GM21528 (cell line): ENCODE data around the gene KSR2.

Experiments used
- ATAC-seq: cut with Tn5 transposase; IDR thresholded peaks from one replicate; pipeline ENCODE4 v1.9.1; 2021; ENCODE audit warnings: mild to moderate bottlenecking, moderate library complexity; ENCODE audit not compliant: unreplicated experiment, low FRiP score

Gene KSR2

DNA sequence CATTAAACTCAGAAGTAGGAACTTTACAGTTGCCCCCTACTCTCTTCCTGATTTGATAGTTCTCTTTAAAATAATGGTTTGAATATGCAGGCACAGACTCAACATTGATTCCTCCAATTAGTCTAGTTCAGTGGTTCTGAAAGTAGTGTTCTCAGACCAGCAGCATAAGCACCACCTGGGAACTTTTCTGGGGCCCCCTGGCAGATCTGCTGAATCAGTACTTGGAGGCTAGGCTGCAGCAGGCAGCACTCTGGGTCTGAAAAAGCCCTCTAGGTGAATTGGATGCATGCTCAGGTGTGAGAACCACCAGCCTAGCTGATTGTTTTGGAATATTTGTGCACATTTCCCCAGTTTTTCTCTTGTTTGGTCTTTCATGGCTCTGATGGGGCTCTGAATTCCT lies 408.8 kb downstream of the KSR2 start:
- ATAC-seq, result no peak

GRCh38 chr12:117555889-117556288 lies 412.9 kb downstream of the KSR2 start:
- no peak for ATAC-seq

DNA sequence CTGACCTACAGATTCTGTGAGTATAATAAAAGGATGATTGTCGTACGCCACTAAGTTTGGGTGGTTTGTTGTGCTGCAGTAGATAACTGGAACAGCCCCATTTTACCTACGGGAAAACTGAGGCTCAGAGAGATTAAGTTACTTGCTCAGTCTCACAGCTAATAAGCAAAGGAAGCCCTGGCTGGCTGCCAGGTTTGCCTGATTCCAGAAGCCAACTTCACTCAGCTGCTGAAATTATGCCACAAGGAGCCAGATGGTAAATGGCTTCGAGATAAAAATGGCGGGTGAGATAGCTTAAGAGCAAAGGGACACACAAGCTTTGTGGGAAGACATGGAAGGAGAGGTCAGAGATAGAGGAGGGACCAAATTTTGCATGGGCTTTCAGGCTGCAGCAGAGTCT lies 415.8 kb downstream of the KSR2 start:
- ATAC-seq, result no peak

DNA sequence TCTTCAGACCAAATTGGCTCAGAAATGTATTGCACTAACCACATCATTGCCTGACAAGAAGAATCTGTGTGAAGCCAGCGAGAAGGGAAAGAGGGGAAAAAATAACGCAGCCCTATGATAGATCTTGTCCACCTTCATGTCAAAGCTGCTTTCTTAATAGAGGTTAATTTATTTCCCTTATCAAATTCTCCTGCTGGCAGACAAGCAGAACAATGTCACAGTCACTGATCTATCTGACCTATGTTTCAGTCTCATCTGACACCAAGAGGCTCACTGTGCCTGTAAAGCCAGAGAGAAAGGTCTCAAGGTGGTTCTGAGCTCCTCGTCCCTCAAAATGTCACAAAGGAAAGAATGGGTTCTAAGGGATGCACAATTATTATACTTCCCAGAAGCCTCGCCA lies 417.1 kb downstream of the KSR2 start:
- ATAC-seq, result no peak

- no peak for ATAC-seq
Measured at GRCh38 chr12:117547209-117547608, 421.6 kb downstream of the KSR2 start.

DNA sequence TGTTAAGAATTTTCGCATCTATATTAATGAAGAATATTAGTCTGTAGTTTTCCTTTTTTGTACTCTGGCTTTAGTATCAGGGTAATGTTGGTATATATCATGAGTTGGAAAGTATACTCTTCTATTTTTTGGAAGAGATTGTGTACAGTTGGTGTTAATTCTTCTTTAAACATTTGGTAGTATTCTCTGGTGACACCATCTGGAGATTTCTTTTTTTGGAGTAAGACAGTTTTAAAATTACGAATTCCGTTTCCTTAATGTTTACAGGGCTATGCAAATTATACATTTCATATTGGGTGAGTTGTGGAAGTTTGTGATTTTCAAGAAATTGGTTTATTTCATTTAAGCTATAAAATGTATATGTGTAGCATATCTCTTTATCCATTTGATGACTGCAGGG lies 423.6 kb downstream of the KSR2 start:
- ATAC-seq, result no peak

DNA sequence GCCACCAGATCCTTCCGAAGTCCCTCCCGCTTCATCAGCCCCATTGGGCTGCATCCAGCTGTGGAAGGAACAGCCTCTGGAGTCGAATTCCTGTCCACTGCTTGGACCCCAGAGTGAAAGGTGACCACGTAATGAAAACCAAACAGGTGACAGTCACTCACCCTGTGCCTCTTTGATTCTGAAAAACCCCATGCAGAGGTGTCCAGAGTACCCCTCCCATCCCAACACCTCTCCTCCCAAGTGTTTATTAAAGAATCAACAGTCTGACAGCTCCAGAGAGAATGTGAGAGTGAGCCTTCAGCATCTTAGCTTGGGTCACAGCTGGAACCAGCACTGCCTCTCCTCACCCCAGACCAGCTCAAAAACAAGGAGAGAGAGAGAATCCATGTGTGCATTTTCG lies 428.8 kb downstream of the KSR2 start:
- ATAC-seq, result no peak

DNA sequence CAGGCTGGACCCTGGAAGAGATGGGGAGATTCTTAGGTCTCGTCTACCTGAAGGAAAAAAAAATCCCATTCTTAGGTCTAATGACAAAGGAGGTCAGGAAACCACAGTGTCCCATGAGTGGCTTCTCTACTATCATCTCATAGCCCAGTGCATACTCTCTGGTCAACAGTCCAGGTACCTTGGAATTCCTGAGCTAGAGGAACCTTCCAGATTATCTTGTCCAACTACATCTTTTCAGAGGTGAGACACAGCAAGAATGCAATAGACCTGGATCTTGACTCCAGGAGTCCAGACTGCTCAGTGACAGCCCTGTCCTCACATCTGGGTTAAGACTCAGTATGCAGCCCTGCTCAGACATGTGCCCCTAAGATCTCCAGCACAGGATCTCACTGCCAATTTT lies 429.9 kb downstream of the KSR2 start:
- no peak for ATAC-seq

DNA sequence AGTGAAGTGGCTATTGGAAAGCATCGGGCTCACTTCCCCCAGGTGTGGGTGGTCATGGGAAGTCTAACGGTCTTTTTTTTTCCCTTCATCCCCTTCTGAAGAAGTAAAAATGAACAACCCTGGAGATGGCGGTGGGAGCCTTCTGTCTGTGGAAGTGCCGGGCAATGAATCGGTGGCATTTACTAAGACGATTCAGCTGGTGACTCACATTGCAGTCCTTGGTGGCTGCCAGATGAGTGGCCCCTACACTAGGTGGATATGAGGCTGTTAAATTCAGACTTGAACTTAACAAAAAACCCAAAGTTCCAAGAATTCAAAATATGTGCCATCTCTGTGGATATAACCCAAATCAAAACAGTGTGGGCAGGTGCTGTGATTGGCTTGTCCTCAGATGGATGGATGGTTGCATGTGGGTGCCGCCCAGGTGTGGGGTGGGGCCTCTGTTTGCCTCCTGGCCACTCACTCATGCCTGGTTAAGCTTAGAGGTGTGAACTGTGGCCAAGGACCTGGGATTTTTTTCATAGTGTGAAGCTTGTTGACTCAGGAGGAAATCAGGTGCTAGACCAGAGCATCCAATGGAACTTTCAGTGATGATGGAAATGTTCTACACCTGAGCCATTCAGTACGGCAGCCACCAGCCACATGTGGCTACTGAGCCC lies 430.6 kb downstream of the KSR2 start:
- ATAC-seq, result no peak

DNA sequence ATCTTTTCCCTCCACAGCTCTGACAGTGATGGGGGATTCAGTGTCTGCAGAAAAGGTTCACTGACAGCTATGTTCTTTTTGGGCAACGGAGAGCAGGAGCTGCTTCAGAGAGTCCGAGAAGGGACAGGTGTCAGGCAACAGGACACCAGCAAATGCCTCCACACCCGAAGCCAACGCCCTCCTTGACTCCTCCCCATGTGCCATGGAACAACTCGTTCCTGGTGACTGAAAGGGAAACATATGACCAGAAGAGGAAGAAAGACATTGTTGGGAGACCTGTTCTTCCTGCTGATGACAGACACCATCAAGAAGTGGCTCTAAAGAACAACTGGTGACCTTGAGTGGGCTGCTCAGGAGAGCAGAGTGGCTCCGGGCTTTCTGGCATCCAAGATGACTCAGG lies 435.1 kb downstream of the KSR2 start:
- no peak for ATAC-seq

- no peak for ATAC-seq
Measured at GRCh38 chr12:117530796-117531195, 438.0 kb downstream of the KSR2 start.

GRCh38 chr12:117528538-117528937 lies 440.3 kb downstream of the KSR2 start:
- ATAC-seq, result no peak

DNA sequence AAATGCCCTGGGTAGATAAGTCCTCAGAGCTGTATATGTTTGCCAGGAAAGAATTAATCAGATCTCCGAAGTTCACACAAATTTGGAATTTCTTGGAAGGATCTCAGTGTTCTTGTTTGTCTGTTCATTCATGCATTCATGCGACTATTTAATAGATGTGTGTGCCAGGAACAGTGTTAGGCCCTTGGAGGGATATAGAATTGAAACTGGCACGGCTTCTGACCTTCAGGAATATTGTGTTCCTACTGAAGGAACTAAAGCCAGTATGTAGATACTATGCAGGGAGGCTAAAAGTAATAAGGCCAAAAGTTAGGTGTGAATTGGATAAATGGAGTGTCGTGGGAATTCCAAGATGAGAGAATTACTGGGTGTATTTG lies 441.3 kb downstream of the KSR2 start:
- ATAC-seq, result no peak

GRCh38 chr12:117526757-117527478 lies 441.9 kb downstream of the KSR2 start:
- no peak for ATAC-seq

DNA sequence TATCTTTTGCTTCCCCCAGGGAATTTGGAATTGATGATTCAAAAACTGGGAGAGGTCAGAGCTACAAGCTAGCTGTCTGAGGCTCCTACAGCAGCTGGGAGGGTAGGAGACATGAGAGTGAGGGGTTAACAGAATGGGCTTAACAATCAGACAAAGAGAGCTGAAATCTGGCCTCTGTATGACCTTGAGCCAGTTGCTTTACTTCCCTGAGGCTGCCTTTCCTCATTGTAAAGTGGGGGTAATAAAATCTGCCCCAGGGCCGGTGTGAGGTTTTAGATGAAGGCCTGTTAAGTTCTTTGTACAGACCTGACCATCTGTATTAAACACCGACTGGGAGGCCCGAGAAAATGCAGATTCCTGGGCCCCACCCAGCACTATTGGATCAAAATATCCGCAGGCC lies 443.0 kb downstream of the KSR2 start:
- ATAC-seq, result no peak

- no peak for ATAC-seq
Measured at GRCh38 chr12:117524806-117525205, 444.0 kb downstream of the KSR2 start.

- ATAC-seq, result no peak
Measured at GRCh38 chr12:117523971-117524370, 444.8 kb downstream of the KSR2 start.

DNA sequence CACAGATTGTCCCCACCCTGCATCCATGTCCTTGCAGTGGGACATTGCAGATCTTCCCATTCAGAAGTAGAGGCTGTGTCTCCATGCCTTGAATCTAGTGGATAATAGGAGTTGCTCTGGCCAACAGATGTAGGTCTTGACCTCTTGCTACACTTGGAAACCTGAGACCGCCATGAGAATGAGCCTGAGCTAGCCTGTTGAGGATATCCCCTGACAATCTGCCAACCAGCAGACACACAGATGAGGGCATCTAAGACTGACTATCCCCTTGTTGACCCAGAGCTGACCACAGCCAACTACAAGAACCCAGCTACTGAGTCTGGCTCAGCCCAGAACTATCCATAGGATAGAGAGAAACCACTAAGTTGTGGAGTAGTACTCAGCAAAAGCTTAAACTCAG lies 446.2 kb downstream of the KSR2 start:
- ATAC-seq, result no peak

- no peak for ATAC-seq
Measured at GRCh38 chr12:117521867-117522266, 446.9 kb downstream of the KSR2 start.

DNA sequence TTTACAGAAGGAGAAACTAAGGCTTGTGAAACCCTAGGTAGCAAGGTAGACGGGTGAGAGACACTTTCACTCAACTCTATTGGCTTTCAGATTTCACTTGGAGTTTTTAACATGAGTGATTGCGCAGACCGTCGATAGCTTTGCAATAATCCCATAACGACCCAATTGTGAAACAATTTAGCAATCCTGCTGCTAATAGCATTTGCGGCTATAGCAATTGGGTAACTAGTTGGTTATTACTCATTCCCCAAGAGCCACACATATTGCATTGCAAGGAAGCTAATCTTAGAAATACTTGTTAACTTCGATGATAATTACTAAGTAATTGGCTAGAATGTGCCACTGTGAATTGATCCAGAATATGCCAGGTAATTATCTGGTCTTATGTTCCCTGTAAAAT lies 447.4 kb downstream of the KSR2 start:
- ATAC-seq, result no peak

GRCh38 chr12:117518594-117519270 lies 450.1 kb downstream of the KSR2 start:
- ATAC-seq, result no peak

- ATAC-seq, result no peak
Measured at GRCh38 chr12:117517219-117517739, 451.5 kb downstream of the KSR2 start.
